GM18511 (cell line): ENCODE measurements around the gene INAFM2.
A peak's percentile ranks its signal among the peaks of the same experiment; 100 is the strongest.

Experiments
- ATAC-seq: cut with Tn5 transposase; IDR thresholded peaks from one replicate; pipeline ENCODE4 v1.9.1; 2021; ENCODE audit warnings: mild to moderate bottlenecking, moderate library complexity; ENCODE audit not compliant: unreplicated experiment

Gene INAFM2

GRCh38 chr15:40323239-40323952 is at the start of gene INAFM2:
Gene INAFM2 (plus strand): TSS chr15:40323692. CDS start chr15:40324056, 364 bp downstream.
- peak; percentile 89 for ATAC-seq

- ATAC-seq = no peak
These were observed 48.9 kb upstream of the INAFM2 start for GRCh38 chr15:40274350-40275274.

GRCh38 chr15:40275523-40275922 is 48.0 kb upstream of the INAFM2 start:
- ATAC-seq = no peak

GRCh38 chr15:40275954-40276353 is 47.5 kb upstream of the INAFM2 start:
- ATAC-seq = no peak

GRCh38 chr15:40276927-40277326 is 46.6 kb upstream of the INAFM2 start:
- no peak for ATAC-seq

- ATAC-seq = no peak
These were observed 46.0 kb upstream of the INAFM2 start for GRCh38 chr15:40277471-40277870.

GRCh38 chr15:40278026-40278425 is 45.5 kb upstream of the INAFM2 start:
- no peak for ATAC-seq

GRCh38 chr15:40279437-40280141 is 43.9 kb upstream of the INAFM2 start:
- no peak for ATAC-seq

- no peak for ATAC-seq
These were observed 43.0 kb upstream of the INAFM2 start for GRCh38 chr15:40280260-40281056.

GRCh38 chr15:40281057-40281800 is 42.3 kb upstream of the INAFM2 start:
- ATAC-seq = no peak

GRCh38 chr15:40281801-40282146 is 41.7 kb upstream of the INAFM2 start:
- no peak for ATAC-seq

- no peak for ATAC-seq
These were observed 41.2 kb upstream of the INAFM2 start for GRCh38 chr15:40282147-40282868.

- ATAC-seq = no peak
These were observed 40.5 kb upstream of the INAFM2 start, which contains the start of gene ANKRD63 for GRCh38 chr15:40282869-40283614. Gene ANKRD63 (minus strand): TSS chr15:40283064. CDS start chr15:40282586, 478 bp downstream.

- no peak for ATAC-seq
These were observed 39.7 kb upstream of the INAFM2 start for GRCh38 chr15:40283615-40284300.

GRCh38 chr15:40285151-40285550 is 38.3 kb upstream of the INAFM2 start:
- ATAC-seq = no peak

GRCh38 chr15:40285554-40286011 is 37.9 kb upstream of the INAFM2 start:
- ATAC-seq = no peak

- ATAC-seq = no peak
These were observed 37.4 kb upstream of the INAFM2 start for GRCh38 chr15:40286061-40286532.

GRCh38 chr15:40286794-40287193 is 36.7 kb upstream of the INAFM2 start:
- no peak for ATAC-seq
